ENCODE results near the gene IER3. TPM values are rescaled to one million over a fixed set of nuclear protein-coding genes. Genes with fewer than 3 reads are reported as not detected.
A peak's percentile ranks its signal among the peaks of the same experiment; 100 is the strongest.

Gene IER3
- total and polyA plus RNA-seq, 9 of the 15 experiments (the other 6 are each of a cell fraction or from before 2014, with no cell fraction given): 1.5 to 30.0 (median 11.5) TPM

GRCh38 chr6:30749554-30750378 lies 5.4 kb upstream of the IER3 start:
- Histone ChIP-seq H3K9me3 (replicated peaks; ENCODE audit: control insufficient read depth, insufficient read depth, low read depth, low read length) (no peaks in the 10 kb centered on the region), H3K4me3 (no peak overlapping the region), H3K4me1 (replicated peaks in 1 of 2; ENCODE audit: control insufficient read depth in 2 of 2, insufficient read depth in 2 of 2, low read length in 2 of 2) (peaks cover 16 to 29% of the 10 kb centered on the region in 2 experiments), H3K4me2 (ENCODE audit: insufficient read depth, low read length) (no peak overlapping the region), H3K27me3 (ENCODE audit: control insufficient read depth in 2 of 2, insufficient read depth in 2 of 2, low read length in 2 of 2) (no peaks in the 10 kb centered on the region), H3K9me1 (ENCODE audit: control insufficient read depth, insufficient read depth, low read length) (no peaks in the 10 kb centered on the region), H3K36me3 (ENCODE audit: control insufficient read depth, insufficient read depth, low read length) (no peaks in the 10 kb centered on the region), H3K79me2 (ENCODE audit: control insufficient read depth, insufficient read depth, low read length) (no peaks in the 10 kb centered on the region), H3K9ac (ENCODE audit: insufficient read depth in 1 of 2, low read depth in 2 of 2, low read length in 2 of 2) (peak overlapping the region in 1 of 2 experiments; percentile 64; a peak in 1 of 4 replicates), H4K20me1 (replicated peaks; ENCODE audit: control insufficient read depth, insufficient read depth, low read length) (no peaks in the 10 kb centered on the region), H3K27ac (ENCODE audit: extremely low read depth, low read depth, low read length) (no peak overlapping the region), H2AFZ (ENCODE audit: low read depth, low read length) (peak overlapping the region; percentile 78)
- CTCF ChIA-PET (ENCODE audit: low intra/inter-chr PET ratio): no interaction called here
- in situ Hi-C loops (cut with MboI): loop anchor here (5.0 kb wide), 1 partner anchor 63 kb away; no protein-coding TSS in a partner anchor
- intact Hi-C loops (cut with micrococcal nuclease): no loop called here
- TF ChIP-seq ZKSCAN1 (IDR thresholded peaks at IDR 0.05; ENCODE audit: low read depth, low read length) (peak; percentile 84; the same call in 1 of the 2 replicates), MAFF (IDR thresholded peaks at IDR 0.05; ENCODE audit: low read length) (no peak), TEAD1 (CRISPR knock-in tag; IDR thresholded peaks at IDR 0.05) (0 out of 4 replicates have a peak, but pooled peaks of 1 of the 2 experiments have one; percentile 21)
- 61% methylated on average over 12 of the region's 12 CpGs for WGBS (ENCODE audit: insufficient coverage, low coverage, missing lambda C conversion rate)
- ATAC-seq (no peak), DNase-seq (ENCODE audit: extremely low read depth in 1 of 4, low spot score in 3 of 4) (no peak), FAIRE-seq (no peak)
- POLR2A ChIA-PET: interaction anchor here (0.9 to 1.0 kb wide), 3 partner anchors 9 to 71 kb away, joined by 3 to 4 read pairs (median 3); no protein-coding TSS in a partner anchor
- no TSS peak for BruUV-seq (replicated peaks)
